Activated naive CD4-positive, alpha-beta T cell treated with anti-CD3 and anti-CD28 coated beads for 36 hours (primary cell): ENCODE results near the gene KRT84. TPM values are rescaled to one million over a fixed set of nuclear protein-coding genes. Genes with fewer than 3 reads are reported as not detected.
"Not testable (repeated sequence)": the region's sequence is repeated elsewhere in the genome, so short reads cannot be mapped to it uniquely, and the experiment has no call there.

Source experiments
- CTCF ChIA-PET: fragments of 350-600 bp; sonication (Branson Sonifier 250); formaldehyde crosslinking; loops from one replicate; lab custom pipeline; 2021; ENCODE audit warnings: antibody characterized with exemption; lab: Charles Lee
- DNase-seq: peaks from one replicate; pipeline ENCODE4 v3.0.0-alpha.2; 2020
- H3K27ac Mint-ChIP-seq: one replicate; pipeline ENCODE4 v1.8.0; 2021; ENCODE audit warnings: mild to moderate bottlenecking, mixed read lengths
- H3K27me3 Mint-ChIP-seq: one replicate; pipeline ENCODE4 v1.8.0; 2021; ENCODE audit warnings: low read depth, mixed read lengths
- H3K36me3 Mint-ChIP-seq: one replicate; pipeline ENCODE4 v1.8.0; 2021; ENCODE audit warnings: low read depth, mixed read lengths
- H3K4me1 Mint-ChIP-seq: one replicate; pipeline ENCODE4 v1.8.0; 2021; ENCODE audit warnings: low read depth, mixed read lengths
- H3K4me3 Mint-ChIP-seq: one replicate; pipeline ENCODE4 v1.8.0; 2021; ENCODE audit warnings: mild to moderate bottlenecking, moderate library complexity, mixed read lengths
- H3K9me3 Mint-ChIP-seq: one replicate; pipeline ENCODE4 v1.8.0; 2021; ENCODE audit warnings: mixed read lengths
- intact Hi-C: fragments of 100-400 bp; cut with micrococcal nuclease; formaldehyde crosslinking; loops from one replicate; pipeline ENCODE4 v1.15.1; 2023
- total RNA-seq, 2 experiments: library from RNA; stranded (reverse); gene quantifications; one replicate each; pipeline ENCODE4 v1.2.3, GENCODE V29; 2021

KRT84 gene
- total RNA-seq, 2 experiments from 2014 or later: not detected

DNA sequence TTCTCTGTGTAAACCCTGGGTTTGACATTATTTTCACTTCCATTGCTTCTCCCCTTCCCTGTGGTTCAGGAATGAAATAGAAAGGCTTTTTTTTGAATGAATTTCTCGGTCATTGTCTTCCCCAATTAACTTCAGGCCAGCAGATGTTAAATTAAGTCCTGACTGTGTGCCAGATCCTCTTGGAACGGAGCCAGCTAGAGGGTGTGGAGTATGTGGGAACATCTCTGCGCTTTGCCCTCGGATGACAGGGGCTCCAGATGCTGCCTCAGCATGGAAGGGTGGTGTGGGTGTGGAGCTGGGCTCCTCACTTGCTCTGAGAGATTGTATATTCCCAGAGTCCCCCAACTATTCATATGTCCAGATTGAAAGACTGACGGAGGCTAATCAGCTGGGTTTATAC lies 31.3 kb downstream of the KRT84 start:
- Mint-ChIP-seq H3K4me1 (peaks cover 28% of the 10 kb centered on the region), H3K9me3 (no peaks in the 10 kb centered on the region), H3K4me3 (no peak overlapping the region), H3K36me3 (no peaks in the 10 kb centered on the region), H3K27ac (no peak overlapping the region), H3K27me3 (no peaks in the 10 kb centered on the region)
- CTCF ChIA-PET: no interaction called here
- intact Hi-C loops: no loop called here
- DNase-seq: no peak

DNA sequence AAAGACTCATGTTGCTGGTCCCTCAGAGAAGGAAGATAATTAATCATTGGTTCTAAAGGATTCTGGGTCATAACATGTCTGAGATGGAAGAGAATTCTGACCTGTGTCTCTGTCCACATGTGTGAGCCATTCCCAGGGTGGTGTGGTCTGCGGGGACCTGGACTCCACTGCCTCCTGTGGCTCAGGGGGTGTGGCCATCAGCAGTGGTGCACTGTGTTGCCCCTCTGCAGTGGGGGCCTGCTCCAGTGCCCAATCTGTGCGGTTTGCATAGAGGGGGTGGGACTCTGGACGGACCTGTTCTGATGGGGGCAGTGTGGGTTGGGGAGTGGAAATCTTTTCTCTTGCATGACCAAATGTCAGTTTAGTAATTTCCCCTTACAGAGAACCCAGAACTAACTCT lies 31.7 kb downstream of the KRT84 start:
- intact Hi-C loops: no loop called here
- CTCF ChIA-PET: no interaction called here
- Mint-ChIP-seq H3K9me3 (no peaks in the 10 kb centered on the region), H3K4me3 (no peak overlapping the region), H3K27me3 (no peaks in the 10 kb centered on the region), H3K36me3 (no peaks in the 10 kb centered on the region), H3K4me1 (peaks cover 24% of the 10 kb centered on the region), H3K27ac (no peak overlapping the region)
- DNase-seq: no peak

DNA sequence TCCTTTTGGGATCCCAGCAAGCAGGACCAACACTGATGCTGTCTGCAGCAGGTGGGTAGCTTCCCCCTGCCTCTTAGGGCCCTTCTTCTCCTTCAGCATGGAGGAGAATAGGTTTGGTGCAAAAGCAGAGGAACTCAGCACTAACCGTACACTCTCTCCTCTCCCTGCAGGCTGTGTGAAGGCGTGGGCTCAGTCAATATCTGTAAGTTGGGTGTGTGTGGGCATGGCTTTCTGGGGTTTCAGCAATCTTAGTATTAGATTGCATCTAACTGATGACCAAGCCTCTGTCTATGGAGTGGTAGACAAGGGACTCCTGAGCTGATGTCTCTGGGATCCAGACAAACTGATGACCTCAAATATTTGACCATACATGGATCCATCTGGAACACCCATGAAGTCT lies 32.5 kb downstream of the KRT84 start:
- no peak overlapping the region for H3K4me3 Mint-ChIP-seq
- intact Hi-C loops: no loop called here
- CTCF ChIA-PET: interaction anchor here (1.1 kb wide), 2 partner anchors 131 to 262 kb away, joined by 3 read pairs; no protein-coding TSS in a partner anchor
- no peaks in the 10 kb centered on the region for H3K27me3 Mint-ChIP-seq
- no peak for DNase-seq
- peaks cover 19% of the 10 kb centered on the region for H3K4me1 Mint-ChIP-seq
- no peaks in the 10 kb centered on the region for H3K9me3 Mint-ChIP-seq
- no peaks in the 10 kb centered on the region for H3K36me3 Mint-ChIP-seq
- H3K27ac Mint-ChIP-seq: no peak overlapping the region

DNA sequence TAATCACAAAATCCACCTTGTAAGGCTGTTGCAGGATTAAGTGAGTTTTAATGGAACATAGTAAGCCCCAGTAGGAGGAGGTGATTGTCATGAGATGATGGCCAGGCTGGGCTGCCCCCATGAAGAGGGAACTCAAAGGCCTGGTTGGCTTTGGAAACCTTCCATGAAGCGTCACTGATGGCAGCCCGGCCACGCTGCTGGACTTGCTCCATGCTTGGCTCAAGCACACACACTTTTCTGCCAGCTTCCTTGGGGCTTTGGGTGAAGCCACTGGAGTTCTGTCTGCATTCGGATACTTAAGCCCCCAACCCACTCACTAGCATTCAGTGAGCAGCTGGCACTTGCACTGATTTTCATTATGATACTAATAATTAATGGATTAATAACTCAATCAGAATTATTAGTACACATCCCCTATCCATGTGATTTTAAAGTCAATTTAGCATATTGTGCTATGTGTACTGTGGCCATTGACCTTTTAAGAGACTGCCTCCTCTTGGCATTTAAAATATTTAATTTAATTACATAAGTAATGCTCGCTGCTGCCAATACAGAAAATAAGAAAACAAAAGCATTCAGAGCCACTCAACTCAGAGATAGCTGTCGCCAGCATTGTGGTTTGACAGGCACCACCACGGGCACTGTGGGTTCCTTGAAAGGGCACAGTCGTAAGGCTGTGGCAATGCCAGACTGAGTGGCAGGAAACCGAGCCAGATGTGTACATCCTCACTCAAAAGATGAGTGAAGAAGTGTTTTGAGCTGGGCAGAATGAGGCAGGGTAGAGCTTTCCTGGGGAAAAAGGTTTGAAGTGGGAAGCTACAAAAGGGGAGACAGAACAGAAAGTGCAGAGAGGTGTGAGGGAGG lies 34.0 kb downstream of the KRT84 start:
- Mint-ChIP-seq H3K9me3 (no peaks in the 10 kb centered on the region), H3K4me3 (no peak overlapping the region), H3K27me3 (no peaks in the 10 kb centered on the region), H3K27ac (no peak overlapping the region), H3K36me3 (no peaks in the 10 kb centered on the region), H3K4me1 (peaks cover 15% of the 10 kb centered on the region)
- peak; percentile 42 for DNase-seq
- intact Hi-C loops: no loop called here
- CTCF ChIA-PET: interaction anchor here (0.8 to 1.1 kb wide), 3 partner anchors 10 to 146 kb away, joined by 3 read pairs; no protein-coding TSS in a partner anchor

DNA sequence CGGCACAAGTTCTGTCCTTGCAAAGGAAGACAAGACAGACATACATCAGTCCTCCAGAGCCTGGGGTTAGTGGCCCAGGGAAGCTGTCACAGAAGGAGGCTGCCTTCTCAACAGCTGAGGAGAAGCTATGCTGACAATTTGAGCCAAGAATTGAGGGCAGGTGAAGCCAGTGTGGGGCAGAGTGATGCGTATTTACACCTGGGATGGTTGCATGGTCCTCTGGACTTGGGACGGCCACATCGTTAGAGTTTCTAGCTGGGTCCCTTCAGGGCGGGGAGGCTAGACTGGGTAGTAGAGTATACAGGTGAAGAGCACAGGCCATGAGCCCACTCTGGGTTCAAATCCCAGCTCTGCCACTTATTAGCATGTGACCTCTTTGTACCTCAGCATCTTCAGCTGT lies 34.7 kb downstream of the KRT84 start:
- DNase-seq: no peak
- no peaks in the 10 kb centered on the region for H3K27me3 Mint-ChIP-seq
- peaks cover 15% of the 10 kb centered on the region for H3K4me1 Mint-ChIP-seq
- intact Hi-C loops: no loop called here
- CTCF ChIA-PET: interaction anchor here (1.1 kb wide), 2 partner anchors 11 to 24 kb away, joined by 3 read pairs; no protein-coding TSS in a partner anchor
- no peak overlapping the region for H3K4me3 Mint-ChIP-seq
- H3K9me3 Mint-ChIP-seq: no peaks in the 10 kb centered on the region
- no peak overlapping the region for H3K27ac Mint-ChIP-seq
- no peaks in the 10 kb centered on the region for H3K36me3 Mint-ChIP-seq

DNA sequence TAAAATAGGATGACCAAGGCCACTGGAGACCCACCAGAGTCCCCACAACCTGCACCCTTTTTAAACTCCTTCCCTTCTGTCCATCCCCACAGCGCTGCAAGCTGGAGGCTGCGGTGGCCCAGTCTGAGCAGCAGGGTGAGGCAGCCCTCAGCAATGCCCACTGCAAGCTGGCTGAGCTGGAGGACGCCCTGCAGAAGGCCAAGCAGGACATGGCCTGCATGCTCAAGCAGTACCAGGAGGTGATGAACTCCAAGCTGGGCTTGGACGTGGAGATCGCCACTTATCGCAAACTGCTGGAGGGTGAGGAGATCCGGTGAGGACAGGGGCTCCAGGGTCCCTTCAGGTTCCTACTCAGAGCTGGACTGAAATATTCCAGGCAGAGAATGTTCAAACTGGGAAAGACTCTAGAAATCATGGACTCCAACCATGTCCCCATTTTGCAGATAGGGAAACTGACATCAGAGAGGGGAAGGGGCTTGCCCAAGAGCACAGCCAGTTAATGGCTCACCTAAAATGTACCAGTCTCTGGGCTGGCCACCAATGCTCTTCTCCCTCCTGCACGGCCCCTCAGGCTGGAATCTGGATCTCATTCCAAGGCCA lies 35.3 kb downstream of the KRT84 start:
- no peaks in the 10 kb centered on the region for H3K36me3 Mint-ChIP-seq
- intact Hi-C loops: no loop called here
- H3K4me3 Mint-ChIP-seq: no peak overlapping the region
- H3K9me3 Mint-ChIP-seq: no peaks in the 10 kb centered on the region
- H3K27ac Mint-ChIP-seq: no peak overlapping the region
- CTCF ChIA-PET: no interaction called here
- no peak for DNase-seq
- no peaks in the 10 kb centered on the region for H3K27me3 Mint-ChIP-seq
- H3K4me1 Mint-ChIP-seq: peaks cover 15% of the 10 kb centered on the region

DNA sequence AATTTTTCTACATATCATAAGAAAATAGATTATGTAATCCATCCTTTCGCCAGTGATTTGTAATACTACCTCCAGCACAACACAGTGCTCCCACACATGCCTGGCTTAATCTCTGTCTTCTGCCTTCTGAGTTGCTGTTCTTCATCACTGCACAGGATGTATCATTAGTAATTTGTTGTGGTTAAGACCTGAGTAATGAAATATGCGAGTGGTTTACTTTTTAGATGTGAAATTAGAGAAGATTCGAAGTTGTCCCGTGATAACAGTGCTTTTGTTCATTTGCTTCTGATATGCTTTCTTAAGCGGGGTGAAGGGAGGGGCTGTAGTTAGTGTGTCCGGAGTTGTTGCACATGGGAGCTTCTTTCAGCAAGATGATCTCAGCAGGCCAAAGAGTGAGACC lies 36.3 kb downstream of the KRT84 start:
- no peaks in the 10 kb centered on the region for H3K27me3 Mint-ChIP-seq
- intact Hi-C loops: no loop called here
- H3K4me3 Mint-ChIP-seq: no peak overlapping the region
- H3K27ac Mint-ChIP-seq: no peak overlapping the region
- no peaks in the 10 kb centered on the region for H3K36me3 Mint-ChIP-seq
- CTCF ChIA-PET: no interaction called here
- H3K4me1 Mint-ChIP-seq: peaks cover 15% of the 10 kb centered on the region
- DNase-seq: no peak
- H3K9me3 Mint-ChIP-seq: no peaks in the 10 kb centered on the region

DNA sequence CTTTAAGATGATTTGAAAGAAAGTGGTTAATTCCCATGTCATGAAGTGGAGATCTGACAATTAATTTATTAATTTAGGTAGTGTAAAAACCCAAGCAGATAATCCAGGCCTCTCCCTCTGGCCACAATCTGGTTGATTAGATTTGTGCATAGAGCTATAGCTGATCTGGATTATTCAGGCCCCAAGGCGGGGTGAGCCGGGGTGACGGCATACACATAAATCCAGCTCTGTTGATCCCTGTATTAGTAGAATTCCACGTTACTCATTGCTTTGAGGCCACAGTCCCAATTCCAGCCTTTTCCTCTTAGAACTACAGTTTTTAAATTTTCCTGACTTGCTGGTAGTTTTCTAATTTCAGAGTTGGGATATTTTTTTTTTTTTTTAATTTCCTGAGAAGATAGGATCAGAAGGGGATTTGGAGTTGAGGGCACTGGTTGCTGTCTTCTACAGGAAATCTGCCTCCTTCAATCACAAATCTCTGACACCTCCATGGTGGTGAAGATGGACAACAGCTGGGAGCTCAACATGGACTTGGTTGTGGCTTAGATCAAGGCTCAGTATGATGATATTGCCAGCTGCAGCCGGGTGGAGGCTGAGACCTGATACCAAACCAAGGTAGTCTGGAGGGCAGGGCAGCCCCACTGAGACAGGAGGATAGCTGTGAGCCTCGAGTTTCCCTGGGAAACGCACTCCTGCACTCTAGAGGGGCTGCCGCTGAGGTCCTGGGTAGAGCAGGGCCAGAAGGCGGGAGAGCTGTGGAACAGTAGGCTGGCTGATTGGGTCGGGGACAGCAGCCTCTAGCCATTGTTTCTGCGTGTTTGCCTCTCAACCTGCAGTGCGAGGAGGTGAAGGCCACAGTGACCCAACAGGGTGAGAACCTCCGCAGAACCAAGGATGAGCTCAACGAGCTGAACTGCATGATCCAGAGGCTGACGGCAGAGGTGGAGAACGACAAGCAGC lies 37.6 kb downstream of the KRT84 start:
- Mint-ChIP-seq H3K4me3 (no peak overlapping the region), H3K27ac (no peak overlapping the region), H3K27me3 (no peaks in the 10 kb centered on the region), H3K36me3 (no peaks in the 10 kb centered on the region), H3K4me1 (peaks cover 15% of the 10 kb centered on the region), H3K9me3 (no peaks in the 10 kb centered on the region)
- CTCF ChIA-PET: no interaction called here
- DNase-seq: no peak
- intact Hi-C loops: no loop called here

DNA sequence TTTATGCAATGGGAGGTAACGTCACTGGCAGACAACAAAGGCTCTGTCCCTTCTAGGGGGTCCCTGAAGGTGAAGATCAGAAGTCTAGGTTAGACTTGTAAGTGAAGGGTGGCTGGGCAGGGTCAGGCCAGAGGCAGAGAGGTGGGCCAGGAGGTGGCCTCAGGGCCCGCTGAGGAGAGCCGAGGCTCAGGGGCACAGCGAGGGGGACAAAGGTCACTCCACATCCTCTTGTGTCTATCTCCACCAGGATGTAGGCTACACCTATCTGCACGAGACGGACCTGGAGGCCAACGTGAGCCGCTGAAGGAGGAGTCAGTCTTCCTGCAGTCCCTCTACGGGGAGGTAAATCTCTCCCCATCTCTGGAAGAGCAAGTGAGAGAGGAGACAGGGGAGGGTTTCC lies 38.4 kb downstream of the KRT84 start:
- intact Hi-C loops: no loop called here
- peaks cover 9% of the 10 kb centered on the region for H3K4me1 Mint-ChIP-seq
- H3K4me3 Mint-ChIP-seq: no peak overlapping the region
- CTCF ChIA-PET: no interaction called here
- H3K36me3 Mint-ChIP-seq: no peaks in the 10 kb centered on the region
- no peaks in the 10 kb centered on the region for H3K27me3 Mint-ChIP-seq
- DNase-seq: no peak
- H3K27ac Mint-ChIP-seq: no peak overlapping the region
- no peaks in the 10 kb centered on the region for H3K9me3 Mint-ChIP-seq

DNA sequence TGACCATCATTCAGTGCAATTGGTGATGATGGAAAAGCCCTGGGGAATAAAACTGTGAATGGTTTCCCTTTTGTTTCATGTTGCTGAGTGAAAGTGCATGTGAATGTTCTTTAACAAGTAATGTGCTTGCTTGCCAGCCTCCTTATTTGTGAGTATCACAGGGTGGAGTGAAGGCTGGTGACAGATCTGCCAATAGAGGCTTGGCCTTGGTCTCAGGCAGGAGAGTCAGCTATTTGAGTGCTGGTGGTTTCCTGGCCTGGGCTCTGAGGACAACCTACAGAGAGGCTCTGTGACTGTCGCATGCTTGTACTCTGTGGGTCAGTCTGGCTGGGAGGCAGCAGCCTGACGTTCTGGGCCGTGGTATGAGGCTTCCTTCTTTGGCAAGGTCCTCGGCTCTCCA lies 38.9 kb downstream of the KRT84 start:
- CTCF ChIA-PET: no interaction called here
- intact Hi-C loops: no loop called here
- DNase-seq: no peak
- no peak overlapping the region for H3K27ac Mint-ChIP-seq
- no peaks in the 10 kb centered on the region for H3K36me3 Mint-ChIP-seq
- peaks cover 5% of the 10 kb centered on the region for H3K4me1 Mint-ChIP-seq
- no peak overlapping the region for H3K4me3 Mint-ChIP-seq
- H3K27me3 Mint-ChIP-seq: no peaks in the 10 kb centered on the region
- no peaks in the 10 kb centered on the region for H3K9me3 Mint-ChIP-seq

DNA sequence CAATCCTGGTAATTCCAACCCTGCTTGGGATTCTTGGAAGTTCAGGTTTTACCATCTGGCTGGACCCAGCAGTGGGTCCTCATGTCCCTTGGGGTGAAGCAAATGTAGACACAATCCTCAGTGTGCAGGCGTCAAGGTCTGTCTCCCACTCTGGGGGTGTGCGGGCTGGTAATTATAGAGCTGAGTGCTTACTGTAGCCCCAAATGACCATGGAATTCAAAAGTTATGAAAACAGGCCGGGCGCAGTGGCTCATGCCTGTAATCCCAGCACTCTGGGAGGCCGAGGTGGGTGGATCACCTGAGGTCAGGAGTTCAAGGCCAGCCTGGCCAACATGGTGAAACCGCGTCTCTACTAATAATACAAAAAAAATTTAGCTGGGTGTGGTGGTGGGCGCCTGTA lies 40.4 kb downstream of the KRT84 start:
- DNase-seq, H3K27me3 Mint-ChIP-seq, H3K36me3 Mint-ChIP-seq, intact Hi-C loops, H3K9me3 Mint-ChIP-seq, H3K4me3 Mint-ChIP-seq, H3K27ac Mint-ChIP-seq, H3K4me1 Mint-ChIP-seq: not testable (repeated sequence)
- CTCF ChIA-PET: interaction anchor here (0.6 kb wide), 1 partner anchor 229 kb away, joined by 3 read pairs; no protein-coding TSS in a partner anchor

DNA sequence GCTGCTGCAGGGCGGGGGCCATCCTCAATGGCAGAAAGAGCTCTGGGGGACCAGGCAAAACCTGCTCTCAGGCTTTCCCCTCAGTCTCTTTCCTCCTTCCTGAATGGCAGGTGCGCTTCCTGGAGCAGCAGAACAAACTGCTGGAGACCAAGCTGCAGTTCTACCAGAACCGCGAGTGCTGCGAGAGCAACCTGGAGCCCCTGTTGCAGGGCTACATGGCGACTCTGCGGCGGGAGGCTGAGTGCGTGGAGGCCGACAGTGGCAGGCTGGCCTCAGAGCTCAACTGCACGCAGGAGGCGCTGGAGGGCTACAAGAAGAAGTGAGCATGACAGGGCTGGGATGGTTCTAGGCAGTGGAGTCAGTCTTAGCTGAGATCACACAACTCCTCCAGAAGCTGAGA lies 41.3 kb downstream of the KRT84 start:
- CTCF ChIA-PET: interaction anchor here (1.3 kb wide), 1 partner anchor 16 kb away, joined by 4 read pairs; no protein-coding TSS in a partner anchor
- Mint-ChIP-seq H3K27me3 (no peaks in the 10 kb centered on the region), H3K9me3 (no peaks in the 10 kb centered on the region), H3K36me3 (no peaks in the 10 kb centered on the region), H3K4me3 (no peak overlapping the region), H3K4me1 (no peaks in the 10 kb centered on the region), H3K27ac (no peak overlapping the region)
- intact Hi-C loops: no loop called here
- no peak for DNase-seq
